OCI-LY1 (cell line): ENCODE data around the gene EIF5.

Experiments used
- EZH2 ChIP-seq: fragments of 200-600 bp; sonication (generic), shearing (Covaris generic); IDR thresholded peaks from 2 replicates; pipeline ENCODE4 v1.8.0; 2017; ENCODE audit warnings: borderline replicate concordance, mixed run types, mild to moderate bottlenecking, antibody characterized with exemption, low read length, moderate library complexity, mixed read lengths
- TF ChIP-seq, protein P1 (sequence below): fragments of 200-600 bp; sonication (generic), shearing (Covaris generic); IDR thresholded peaks from 2 replicates; pipeline ENCODE4 v1.5.1; 2017; ENCODE audit warnings: mild to moderate bottlenecking, antibody characterized with exemption, low read length, moderate library complexity, mixed read lengths

DNA sequence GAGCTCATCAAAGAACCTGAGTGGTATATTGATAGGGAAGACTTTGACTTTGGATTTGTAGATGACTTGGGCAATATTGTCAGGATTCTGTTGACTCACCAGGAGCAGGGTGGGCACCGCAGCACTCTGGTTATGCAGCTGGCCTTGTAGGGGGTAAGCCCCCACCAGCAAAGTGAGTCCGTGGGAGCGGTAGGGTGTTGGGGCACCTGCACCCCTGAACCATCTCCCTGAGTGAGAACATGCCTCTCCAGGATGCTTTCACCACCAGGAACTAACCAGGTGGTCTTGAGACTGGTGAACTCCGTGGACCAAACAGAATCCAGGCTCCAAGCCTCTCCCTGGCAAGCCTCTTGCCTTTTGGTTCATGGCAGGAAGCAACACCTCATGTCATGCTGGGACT lies 44.0 kb upstream of the EIF5 start:
- TF ChIP-seq, protein P1, sequence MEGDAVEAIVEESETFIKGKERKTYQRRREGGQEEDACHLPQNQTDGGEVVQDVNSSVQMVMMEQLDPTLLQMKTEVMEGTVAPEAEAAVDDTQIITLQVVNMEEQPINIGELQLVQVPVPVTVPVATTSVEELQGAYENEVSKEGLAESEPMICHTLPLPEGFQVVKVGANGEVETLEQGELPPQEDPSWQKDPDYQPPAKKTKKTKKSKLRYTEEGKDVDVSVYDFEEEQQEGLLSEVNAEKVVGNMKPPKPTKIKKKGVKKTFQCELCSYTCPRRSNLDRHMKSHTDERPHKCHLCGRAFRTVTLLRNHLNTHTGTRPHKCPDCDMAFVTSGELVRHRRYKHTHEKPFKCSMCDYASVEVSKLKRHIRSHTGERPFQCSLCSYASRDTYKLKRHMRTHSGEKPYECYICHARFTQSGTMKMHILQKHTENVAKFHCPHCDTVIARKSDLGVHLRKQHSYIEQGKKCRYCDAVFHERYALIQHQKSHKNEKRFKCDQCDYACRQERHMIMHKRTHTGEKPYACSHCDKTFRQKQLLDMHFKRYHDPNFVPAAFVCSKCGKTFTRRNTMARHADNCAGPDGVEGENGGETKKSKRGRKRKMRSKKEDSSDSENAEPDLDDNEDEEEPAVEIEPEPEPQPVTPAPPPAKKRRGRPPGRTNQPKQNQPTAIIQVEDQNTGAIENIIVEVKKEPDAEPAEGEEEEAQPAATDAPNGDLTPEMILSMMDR, result no peak
- TF ChIP-seq EZH2, result no peak
